Left lung (tissue), 14 donors: ENCODE results near the gene CLEC4C. TPM values are rescaled to one million over a fixed set of nuclear protein-coding genes. Genes with fewer than 3 reads are reported as not detected.
"Not testable (repeated sequence)": the region's sequence is repeated elsewhere in the genome, so short reads cannot be mapped to it uniquely, and the experiment has no call there.

Experiments
- ATAC-seq: fragments of 200-7000 bp; cut with Tn5 transposase; one replicate; pipeline ENCODE4 v1.9.1; 2020; ENCODE audit warnings: moderate library complexity
- DNase-seq, 4 donors: peaks; one replicate each; pipeline ENCODE4 v3.0.0-alpha.2; 2013 to 2020
- H3K27ac ChIP-seq, 2 donors: fragments of 200-600 bp; sonication (generic) in 1 of 2; one replicate each; pipeline versions ENCODE4 v1.5.0 to v1.8.0; 2020 to 2021
- H3K27me3 ChIP-seq, 2 donors: fragments of 200-600 bp; sonication (generic) in 1 of 2; one replicate each; pipeline versions ENCODE4 v1.5.0 to v1.8.0; 2020 to 2021
- H3K36me3 ChIP-seq, 2 donors: fragments of 200-600 bp; sonication (generic) in 1 of 2; one replicate each; pipeline versions ENCODE4 v1.5.0 to v1.8.0; 2020 to 2021
- H3K4me1 ChIP-seq, 2 donors: fragments of 200-600 bp; one replicate each; pipeline ENCODE4 v1.8.0; 2021
- H3K4me3 ChIP-seq, 2 donors: fragments of 200-600 bp; sonication (generic) in 1 of 2; one replicate each; pipeline versions ENCODE4 v1.5.0 to v1.8.0; 2020 to 2021; ENCODE audit warnings: mild to moderate bottlenecking in 1 of 2
- H3K9me3 ChIP-seq, 2 donors: fragments of 200-600 bp; sonication (generic) in 1 of 2; one replicate each; pipeline versions ENCODE4 v1.5.0 to v1.8.0; 2020 to 2021
- intact Hi-C, 2 donors: fragments of 100-400 bp; cut with DNase I; formaldehyde crosslinking; loops; one replicate each; pipeline versions ENCODE4 v1.11.2 to v1.14.2; 2022
- long read RNA-seq, 12 donors: library from polyadenylated mRNA in 2 of 12; unstranded in 2 of 12; transcript quantifications; one replicate each; pipeline ENCODE4 v2.0.0 and lab custom pipeline, GENCODE V29; 2019 to 2026
- polyA plus RNA-seq, 6 donors: library from polyadenylated mRNA; unstranded; fragments of 120-200 nt; gene quantifications; one replicate each; pipeline ENCODE4 v1.2.1, GENCODE V29; 2013; ENCODE audit not compliant: insufficient read length in 6 of 6
- total RNA-seq, 2 donors: library from RNA; stranded (reverse); fragmentation: NEBNext Ultra II Directional; extraction: Animal tissue kit (Norgen Biotek cat#: 25700); gene quantifications; one replicate each; pipeline ENCODE4 v1.2.1, GENCODE V29; 2021
- TF ChIP-seq, protein P1 (sequence below), 2 donors: fragments of 200-600 bp; sonication (generic) in 1 of 2; IDR thresholded peaks; one replicate each; pipeline versions ENCODE4 v1.5.0 to v1.8.0; 2021; ENCODE audit warnings: antibody characterized with exemption in 2 of 2
- donor health status: DM: no; HTN: yes; CAD: no.
- donor health status: DM: no; HTN: no; CAD: no.

CLEC4C gene, protein sequence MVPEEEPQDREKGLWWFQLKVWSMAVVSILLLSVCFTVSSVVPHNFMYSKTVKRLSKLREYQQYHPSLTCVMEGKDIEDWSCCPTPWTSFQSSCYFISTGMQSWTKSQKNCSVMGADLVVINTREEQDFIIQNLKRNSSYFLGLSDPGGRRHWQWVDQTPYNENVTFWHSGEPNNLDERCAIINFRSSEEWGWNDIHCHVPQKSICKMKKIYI
- not detected for total RNA-seq
- under 1 TPM in 5 of 6 donors, not detected in 1; 0.15 to 0.37 (median 0.20) TPM for polyA plus RNA-seq
- long read RNA-seq, donor 1: 0 reads
- long read RNA-seq, donor 2: 0 reads
- long read RNA-seq, donor 3: 0 reads
- long read RNA-seq, donor 4: 0 reads
- long read RNA-seq, donor 5: 0 reads
- long read RNA-seq, donor 6: 0 reads
- long read RNA-seq, donor 7: 0 reads
- long read RNA-seq, donor 8: 0 reads
- long read RNA-seq, donor 9: 0 reads
- long read RNA-seq, donor 10: 0 reads
- long read RNA-seq, donor 11: 0 reads
- long read RNA-seq, donor 12: 0 reads

DNA sequence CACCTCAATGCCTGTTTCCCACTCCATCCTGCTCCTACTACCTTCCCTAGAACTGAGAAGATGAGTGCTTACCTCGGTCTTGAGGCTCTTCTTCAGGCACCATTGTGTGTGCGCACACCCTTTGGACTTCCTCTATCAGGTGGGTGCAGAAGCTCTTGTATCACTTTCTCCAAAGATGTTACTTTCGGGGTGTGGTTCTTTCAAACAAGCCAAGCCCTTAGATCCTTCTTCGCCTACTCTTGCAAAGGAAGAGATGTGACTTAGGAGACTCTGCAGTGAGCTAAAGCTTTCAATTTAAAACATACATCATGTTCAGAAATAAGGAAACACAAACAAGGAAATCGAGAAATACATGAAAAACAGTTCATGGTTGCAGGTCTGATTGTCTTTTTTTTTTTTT lies at the start of gene CLEC4C:
CLEC4C (minus strand) TSS at position 130 of the 400 bp plus-strand sequence; CDS start at position 103, 27 bp downstream.
- Histone ChIP-seq H3K27ac (no peak within 1 kb of the TSS), H3K9me3 (no peaks in the 10 kb centered on the region), H3K4me3 (no peak within 1 kb of the TSS), H3K36me3 (no peaks in the 10 kb centered on the region), H3K27me3 (no peaks in the 10 kb centered on the region), H3K4me1 (no peaks in the 10 kb centered on the region)
- DNase-seq (no peak), ATAC-seq (no peak)
- intact Hi-C loops: no loop called here
- TF ChIP-seq, protein P1, sequence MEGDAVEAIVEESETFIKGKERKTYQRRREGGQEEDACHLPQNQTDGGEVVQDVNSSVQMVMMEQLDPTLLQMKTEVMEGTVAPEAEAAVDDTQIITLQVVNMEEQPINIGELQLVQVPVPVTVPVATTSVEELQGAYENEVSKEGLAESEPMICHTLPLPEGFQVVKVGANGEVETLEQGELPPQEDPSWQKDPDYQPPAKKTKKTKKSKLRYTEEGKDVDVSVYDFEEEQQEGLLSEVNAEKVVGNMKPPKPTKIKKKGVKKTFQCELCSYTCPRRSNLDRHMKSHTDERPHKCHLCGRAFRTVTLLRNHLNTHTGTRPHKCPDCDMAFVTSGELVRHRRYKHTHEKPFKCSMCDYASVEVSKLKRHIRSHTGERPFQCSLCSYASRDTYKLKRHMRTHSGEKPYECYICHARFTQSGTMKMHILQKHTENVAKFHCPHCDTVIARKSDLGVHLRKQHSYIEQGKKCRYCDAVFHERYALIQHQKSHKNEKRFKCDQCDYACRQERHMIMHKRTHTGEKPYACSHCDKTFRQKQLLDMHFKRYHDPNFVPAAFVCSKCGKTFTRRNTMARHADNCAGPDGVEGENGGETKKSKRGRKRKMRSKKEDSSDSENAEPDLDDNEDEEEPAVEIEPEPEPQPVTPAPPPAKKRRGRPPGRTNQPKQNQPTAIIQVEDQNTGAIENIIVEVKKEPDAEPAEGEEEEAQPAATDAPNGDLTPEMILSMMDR (IDR thresholded peaks at IDR 0.05): no peak

DNA sequence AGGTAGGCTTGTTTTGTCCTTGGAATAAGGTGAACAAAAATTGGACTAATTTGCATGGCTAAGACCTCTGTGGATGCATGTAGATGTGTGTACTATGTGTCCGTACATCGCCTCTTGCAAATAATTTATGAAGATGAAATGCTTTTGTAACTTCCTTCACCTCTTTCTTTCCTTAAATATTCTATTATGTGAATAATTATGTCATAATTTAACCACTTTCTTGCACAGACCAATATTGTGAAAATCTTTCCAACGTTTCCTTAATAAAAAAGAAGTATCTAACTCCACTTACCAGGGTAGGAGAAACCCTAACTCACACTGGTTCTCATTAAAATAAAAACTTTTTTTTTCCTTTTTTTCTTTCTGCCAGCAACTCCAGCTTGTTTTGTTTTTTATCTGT lies 46.0 kb upstream of the CLEC4C start:
- Histone ChIP-seq H3K4me3 (no peak overlapping the region), H3K9me3 (no peaks in the 10 kb centered on the region), H3K36me3 (no peaks in the 10 kb centered on the region), H3K4me1 (peaks cover 0 to 1% of the 10 kb centered on the region in 2 donors), H3K27me3 (peaks cover 0 to 24% of the 10 kb centered on the region in 2 donors), H3K27ac (no peak overlapping the region)
- intact Hi-C loops: no loop called here
- ATAC-seq: no peak
- TF ChIP-seq, protein P1 (IDR thresholded peaks at IDR 0.05): no peak
- no peak for DNase-seq

DNA sequence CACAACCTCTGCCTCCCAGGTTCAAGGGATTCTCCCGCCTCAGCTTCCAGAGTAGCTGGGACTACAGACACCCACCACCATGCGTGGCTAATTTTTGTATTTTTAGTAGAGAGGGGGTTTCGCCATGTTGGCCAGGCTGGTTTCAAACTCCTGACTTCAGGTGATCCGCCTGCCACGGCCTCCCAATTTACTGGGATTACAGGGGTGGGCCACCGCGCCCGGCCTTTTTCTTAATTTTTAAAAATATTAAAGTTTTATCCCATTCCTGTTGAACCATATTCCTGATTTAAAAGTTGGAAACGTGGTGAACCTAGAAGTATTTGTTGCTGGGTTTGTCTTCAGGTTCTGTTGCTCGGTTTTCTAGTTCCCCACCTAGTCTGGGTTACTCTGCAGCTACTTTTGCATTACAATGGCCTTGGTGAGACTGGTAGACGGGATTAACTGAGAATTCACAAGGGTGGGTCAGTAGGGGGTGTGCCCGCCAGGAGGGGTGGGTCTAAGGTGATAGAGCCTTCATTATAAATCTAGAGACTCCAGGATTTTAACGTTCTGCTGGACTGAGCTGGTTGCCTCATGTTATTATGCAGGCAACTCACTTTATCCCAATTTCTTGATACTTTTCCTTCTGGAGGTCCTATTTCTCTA lies 41.8 kb upstream of the CLEC4C start, which contains the start of gene NANOG:
NANOG (plus strand) TSS at position 519 of the 645 bp plus-strand sequence. CDS start 213 bp downstream, outside the sequence.
- peaks cover 0 to 35% of the 10 kb centered on the region in 2 donors for H3K27me3 ChIP-seq
- intact Hi-C loops, ATAC-seq: not testable (repeated sequence)

GRCh38 chr12:7788294-7788660 lies 41.1 kb upstream of the CLEC4C start:
- intact Hi-C loops: no loop called here
- Histone ChIP-seq H3K27ac (no peak overlapping the region), H3K4me3 (no peak overlapping the region), H3K9me3 (no peaks in the 10 kb centered on the region), H3K4me1 (peaks cover 0 to 4% of the 10 kb centered on the region in 2 donors), H3K27me3 (peaks cover 0 to 31% of the 10 kb centered on the region in 2 donors), H3K36me3 (no peaks in the 10 kb centered on the region)
- DNase-seq (no peak), ATAC-seq (no peak)
- TF ChIP-seq, protein P1 (IDR thresholded peaks at IDR 0.05): no peak

More for the DNA sequence above, 41.8 kb upstream of the CLEC4C start, which contains the start of gene NANOG:
- H3K36me3 ChIP-seq, H3K27ac ChIP-seq, H3K4me3 ChIP-seq, H3K9me3 ChIP-seq, H3K4me1 ChIP-seq, DNase-seq: not testable (repeated sequence)

DNA sequence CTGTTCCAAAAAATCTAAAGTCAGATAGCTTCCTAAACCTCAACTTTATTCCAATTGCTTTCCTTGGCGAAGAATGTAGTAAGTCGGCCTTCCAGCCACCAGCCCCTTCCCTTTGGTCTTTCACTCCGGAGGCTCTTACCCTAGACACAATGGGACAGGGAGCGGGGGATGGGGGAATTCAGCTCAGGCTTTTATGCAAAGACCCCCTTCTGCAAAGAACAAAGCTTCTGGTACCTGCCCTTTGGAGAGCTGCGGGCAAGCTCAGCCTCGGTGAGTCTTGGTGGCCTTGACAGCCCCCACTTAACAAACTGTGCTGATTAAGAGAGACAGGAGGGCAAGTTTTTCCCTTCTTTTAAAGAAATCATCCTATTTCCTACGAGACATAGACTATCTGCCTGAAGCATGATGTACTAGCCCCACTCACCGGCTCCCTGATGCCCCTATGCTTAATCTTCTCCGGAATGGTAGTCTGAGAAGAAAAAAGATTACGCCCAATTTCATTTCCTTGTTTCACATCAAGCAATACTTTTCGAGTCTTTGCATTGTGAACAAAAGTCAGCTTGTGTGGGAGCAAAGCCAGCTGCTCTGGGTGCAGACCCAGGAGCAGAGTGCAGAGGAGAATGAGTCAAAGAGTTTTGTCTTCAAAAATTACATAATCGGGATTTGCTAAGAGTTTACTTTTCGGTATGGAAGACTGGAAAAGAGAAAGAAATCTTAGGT lies 40.6 kb upstream of the CLEC4C start:
- Histone ChIP-seq H3K4me3 (no peak overlapping the region), H3K27me3 (peaks cover 0 to 31% of the 10 kb centered on the region in 2 donors), H3K4me1 (peaks cover 0 to 4% of the 10 kb centered on the region in 2 donors), H3K27ac (no peak overlapping the region), H3K9me3 (no peaks in the 10 kb centered on the region), H3K36me3 (no peaks in the 10 kb centered on the region)
- intact Hi-C loops: no loop called here
- DNase-seq (peak in 1 of 4 donors; percentile 35), ATAC-seq (no peak)
- TF ChIP-seq, protein P1 (IDR thresholded peaks at IDR 0.05): no peak
